ENCODE data around the gene TOB1.

DNA sequence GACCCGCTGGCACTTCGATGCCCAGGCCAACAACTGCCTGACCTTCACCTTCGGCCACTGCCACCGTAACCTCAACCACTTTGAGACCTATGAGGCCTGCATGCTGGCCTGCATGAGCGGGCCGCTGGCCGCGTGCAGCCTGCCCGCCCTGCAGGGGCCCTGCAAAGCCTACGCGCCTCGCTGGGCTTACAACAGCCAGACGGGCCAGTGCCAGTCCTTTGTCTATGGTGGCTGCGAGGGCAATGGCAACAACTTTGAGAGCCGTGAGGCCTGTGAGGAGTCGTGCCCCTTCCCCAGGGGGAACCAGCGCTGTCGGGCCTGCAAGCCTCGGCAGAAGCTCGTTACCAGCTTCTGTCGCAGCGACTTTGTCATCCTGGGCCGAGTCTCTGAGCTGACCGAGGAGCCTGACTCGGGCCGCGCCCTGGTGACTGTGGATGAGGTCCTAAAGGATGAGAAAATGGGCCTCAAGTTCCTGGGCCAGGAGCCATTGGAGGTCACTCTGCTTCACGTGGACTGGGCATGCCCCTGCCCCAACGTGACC is 25.8 kb downstream of the TOB1 start:
- TF ChIP-seq, protein P1, sequence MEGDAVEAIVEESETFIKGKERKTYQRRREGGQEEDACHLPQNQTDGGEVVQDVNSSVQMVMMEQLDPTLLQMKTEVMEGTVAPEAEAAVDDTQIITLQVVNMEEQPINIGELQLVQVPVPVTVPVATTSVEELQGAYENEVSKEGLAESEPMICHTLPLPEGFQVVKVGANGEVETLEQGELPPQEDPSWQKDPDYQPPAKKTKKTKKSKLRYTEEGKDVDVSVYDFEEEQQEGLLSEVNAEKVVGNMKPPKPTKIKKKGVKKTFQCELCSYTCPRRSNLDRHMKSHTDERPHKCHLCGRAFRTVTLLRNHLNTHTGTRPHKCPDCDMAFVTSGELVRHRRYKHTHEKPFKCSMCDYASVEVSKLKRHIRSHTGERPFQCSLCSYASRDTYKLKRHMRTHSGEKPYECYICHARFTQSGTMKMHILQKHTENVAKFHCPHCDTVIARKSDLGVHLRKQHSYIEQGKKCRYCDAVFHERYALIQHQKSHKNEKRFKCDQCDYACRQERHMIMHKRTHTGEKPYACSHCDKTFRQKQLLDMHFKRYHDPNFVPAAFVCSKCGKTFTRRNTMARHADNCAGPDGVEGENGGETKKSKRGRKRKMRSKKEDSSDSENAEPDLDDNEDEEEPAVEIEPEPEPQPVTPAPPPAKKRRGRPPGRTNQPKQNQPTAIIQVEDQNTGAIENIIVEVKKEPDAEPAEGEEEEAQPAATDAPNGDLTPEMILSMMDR (IDR thresholded peaks at IDR 0.05): no peak
- TF ChIP-seq POLR2A (IDR thresholded peaks at IDR 0.05): no peak
